H9 (cell line): Measurements from ENCODE around the gene CHRNG. TPM values are rescaled to one million over a fixed set of nuclear protein-coding genes. Genes with fewer than 3 reads are reported as not detected.

Source experiments
- DNase-seq: peaks from one replicate; pipeline ENCODE4 v3.0.0-alpha.2; 2017
- H2AFZ ChIP-seq: one replicate; pipeline ENCODE4 v1.6.1; 2013; ENCODE audit warnings: mild to moderate bottlenecking, low read length, control low read depth, moderate library complexity
- H2AK5ac ChIP-seq: 2 replicates; pipeline ENCODE4 v1.6.1; 2013; ENCODE audit warnings: low read length, control low read depth, mixed read lengths; ENCODE audit not compliant: insufficient read length
- H2BK120ac ChIP-seq: one replicate; pipeline ENCODE4 v1.6.1; 2013; ENCODE audit warnings: low read depth, mild to moderate bottlenecking, low read length, control low read depth, inconsistent platforms; ENCODE audit not compliant: poor library complexity, severe bottlenecking
- H2BK12ac ChIP-seq: 2 replicates; pipeline ENCODE4 v1.6.1; 2013; ENCODE audit warnings: low read length, control low read depth, mixed read lengths, low read depth; ENCODE audit not compliant: insufficient read length
- H2BK15ac ChIP-seq: 2 replicates; pipeline ENCODE4 v1.6.1; 2013; ENCODE audit warnings: low read depth, low read length, control low read depth
- H2BK20ac ChIP-seq: one replicate; pipeline ENCODE4 v1.6.1; 2013; ENCODE audit warnings: low read depth, mild to moderate bottlenecking, low read length, control low read depth, inconsistent platforms; ENCODE audit not compliant: poor library complexity, severe bottlenecking
- H2BK5ac ChIP-seq: 2 replicates; pipeline ENCODE4 v1.6.1; 2013; ENCODE audit warnings: low read length, control low read depth, mixed read lengths; ENCODE audit not compliant: insufficient read length
- H3K14ac ChIP-seq: 2 replicates; pipeline ENCODE4 v1.6.1; 2013; ENCODE audit warnings: low read length, control low read depth; ENCODE audit not compliant: insufficient read depth
- H3K18ac ChIP-seq: 2 replicates; pipeline ENCODE4 v1.6.1; 2013; ENCODE audit warnings: low read depth, mild to moderate bottlenecking, mixed read lengths, low read length, control low read depth; ENCODE audit not compliant: insufficient read length
- H3K23ac ChIP-seq: 2 replicates; pipeline ENCODE4 v1.6.1; 2013; ENCODE audit warnings: low read length, control low read depth, mixed read lengths, low read depth; ENCODE audit not compliant: insufficient read length
- H3K23me2 ChIP-seq: 2 replicates; pipeline ENCODE4 v1.6.1; 2013; ENCODE audit warnings: low read depth, mild to moderate bottlenecking, mixed read lengths, low read length, control low read depth; ENCODE audit not compliant: insufficient read length, poor library complexity, severe bottlenecking
- H3K27ac ChIP-seq: 2 replicates; pipeline ENCODE4 v1.5.1; 2013; ENCODE audit warnings: low read length, control low read depth, mixed read lengths, low read depth; ENCODE audit not compliant: insufficient read length
- H3K27me3 ChIP-seq: 2 replicates; pipeline ENCODE4 v1.6.1; 2013; ENCODE audit warnings: low read length, control low read depth, inconsistent platforms; ENCODE audit not compliant: insufficient read depth
- H3K4ac ChIP-seq: 2 replicates; pipeline ENCODE4 v1.6.1; 2013; ENCODE audit warnings: low read depth, mild to moderate bottlenecking, control low read depth, inconsistent platforms, low read length, moderate library complexity
- H3K4me1 ChIP-seq: 2 replicates; pipeline ENCODE4 v1.6.1; 2013; ENCODE audit warnings: low read length, control low read depth, inconsistent platforms; ENCODE audit not compliant: insufficient read depth
- H3K4me2 ChIP-seq: 2 replicates; pipeline ENCODE4 v1.6.1; 2013; ENCODE audit warnings: low read length, control low read depth, mixed read lengths; ENCODE audit not compliant: insufficient read length, insufficient read depth
- H3K56ac ChIP-seq: 2 replicates; pipeline ENCODE4 v1.6.1; 2013; ENCODE audit warnings: low read depth, mild to moderate bottlenecking, mixed read lengths, low read length, control low read depth; ENCODE audit not compliant: insufficient read length
- H3K79me1 ChIP-seq: 2 replicates; pipeline ENCODE4 v1.6.1; 2013; ENCODE audit warnings: low read depth, mild to moderate bottlenecking, moderate library complexity, low read length, control low read depth, inconsistent platforms; ENCODE audit not compliant: insufficient read depth, poor library complexity, severe bottlenecking
- H3K79me2 ChIP-seq: 2 replicates; pipeline ENCODE4 v1.6.1; 2013; ENCODE audit warnings: low read length, control low read depth, inconsistent platforms; ENCODE audit not compliant: insufficient read depth
- H3K9ac ChIP-seq: 2 replicates; pipeline ENCODE4 v1.6.1; 2013; ENCODE audit warnings: low read length, control low read depth, mixed read lengths; ENCODE audit not compliant: insufficient read length; ENCODE audit errors: extremely low read depth
- H3K9me3 ChIP-seq: one replicate; pipeline ENCODE4 v1.6.1; 2013; ENCODE audit warnings: low read depth, low read length, inconsistent platforms; ENCODE audit not compliant: control insufficient read depth
- H3T11ph ChIP-seq: one replicate; pipeline ENCODE4 v1.6.1; 2013; ENCODE audit warnings: mild to moderate bottlenecking, low read length, control low read depth, inconsistent platforms
- H4K20me1 ChIP-seq: one replicate; pipeline ENCODE4 v1.6.1; 2013; ENCODE audit not compliant: control insufficient read depth, insufficient read length, insufficient read depth
- H4K5ac ChIP-seq: 2 replicates; pipeline ENCODE4 v1.6.1; 2013; ENCODE audit warnings: low read depth, mild to moderate bottlenecking, mixed read lengths, low read length, control low read depth; ENCODE audit not compliant: insufficient read length
- H4K8ac ChIP-seq: replicated peaks from 2 replicates; pipeline ENCODE4 v1.6.1; 2013; ENCODE audit warnings: low read length, control low read depth, mixed read lengths, low read depth; ENCODE audit not compliant: insufficient read length
- H4K91ac ChIP-seq: 2 replicates; pipeline ENCODE4 v1.6.1; 2013; ENCODE audit warnings: low read depth, mild to moderate bottlenecking, moderate library complexity, mixed read lengths, low read length, control low read depth; ENCODE audit not compliant: insufficient read length
- H3K27ac Mint-ChIP-seq, 3 experiments: 2 replicates in 2 of 3; 3 replicates in 1 of 3; pipeline ENCODE4 v1.8.0; 2020 to 2021; ENCODE audit warnings: mixed read lengths in 3 of 3, mild to moderate bottlenecking in 1 of 3, moderate library complexity in 1 of 3
- H3K27me3 Mint-ChIP-seq: 2 replicates; pipeline ENCODE4 v1.8.0; 2021; ENCODE audit warnings: low read depth, mild to moderate bottlenecking, moderate library complexity, mixed read lengths
- H3K36me3 Mint-ChIP-seq, 3 experiments: 2 replicates in 2 of 3; 3 replicates in 1 of 3; pipeline ENCODE4 v1.8.0; 2020 to 2021; ENCODE audit warnings: low read depth in 3 of 3, mixed read lengths in 3 of 3; ENCODE audit not compliant: insufficient read depth in 1 of 3
- H3K4me1 Mint-ChIP-seq, 2 experiments: 2 replicates each; pipeline ENCODE4 v1.8.0; 2020; ENCODE audit warnings: mixed read lengths in 2 of 2
- H3K4me3 Mint-ChIP-seq, 2 experiments: 2 replicates in 1 of 2; 3 replicates in 1 of 2; pipeline ENCODE4 v1.8.0; 2020 to 2021; ENCODE audit warnings: mild to moderate bottlenecking in 2 of 2, mixed read lengths in 2 of 2, moderate library complexity in 1 of 2
- H3K9me3 Mint-ChIP-seq, 2 experiments: 2 replicates in 1 of 2; 3 replicates in 1 of 2; pipeline ENCODE4 v1.8.0; 2020; ENCODE audit warnings: mild to moderate bottlenecking in 2 of 2, mixed read lengths in 2 of 2, moderate library complexity in 1 of 2
- CTCF ChIP-seq: fragments of 200-600 bp; sonication (generic); conservative IDR thresholded peaks from 3 replicates; pipeline ENCODE4 v1.8.0; 2021; ENCODE audit warnings: antibody characterized with exemption, mild to moderate bottlenecking
- WGBS: extraction: QIAGEN DNeasy Blood & Tissue Kit; methylation state at CpG from one replicate; pipeline ENCODE4 v1.1.7; 2013; ENCODE audit warnings: missing lambda C conversion rate, low lambda C conversion rate, mixed read lengths; ENCODE audit not compliant: insufficient read length; ENCODE audit errors: extremely low coverage; 5-methylcytosine and 5-hydroxymethylcytosine counted together
- total RNA-seq: library from RNA; stranded (reverse); gene quantifications from 2 replicates; pipeline ENCODE4 v1.2.1, GENCODE V29; 2021

Gene CHRNG
- total RNA-seq, 1 experiment from 2014 or later: not detected

GRCh38 chr2:232491139-232491780 lies 48.2 kb upstream of the CHRNG start:
- H3K27ac ChIP-seq: no peak overlapping the region
- no peak overlapping the region for H2BK12ac ChIP-seq
- H3K56ac ChIP-seq: no peak overlapping the region
- TF ChIP-seq CTCF: no peak
- no peak overlapping the region for H2BK15ac ChIP-seq
- H2BK120ac ChIP-seq: no peak overlapping the region
- no peak overlapping the region for H3K14ac ChIP-seq
- no peak overlapping the region for H2AK5ac ChIP-seq
- no CpG with 5 or more reads among the region's 12 CpGs for WGBS
- H4K91ac ChIP-seq: no peak overlapping the region
- no peaks in the 10 kb centered on the region; a peak in 1 of 5 replicates for H3K9me3 Mint-ChIP-seq
- no peak overlapping the region for H4K8ac ChIP-seq
- no peaks in the 10 kb centered on the region for H3K79me1 ChIP-seq
- H3K4me3 Mint-ChIP-seq: peak overlapping the region in 1 of 2 experiments; percentile 47; a peak in 1 of 5 replicates
- peaks cover 2% of the 10 kb centered on the region; the same call in 1 of the 2 replicates for H3K4me1 ChIP-seq
- peaks cover 23 to 42% of the 10 kb centered on the region in 2 experiments for H3K4me1 Mint-ChIP-seq
- peaks cover 56% of the 10 kb centered on the region for H3K27me3 Mint-ChIP-seq
- DNase-seq: peak; percentile 22
- no peak overlapping the region for H2BK5ac ChIP-seq
- H3K18ac ChIP-seq: no peak overlapping the region
- H3K27me3 ChIP-seq: peaks cover 13% of the 10 kb centered on the region; the same call in 1 of the 2 replicates
- no peaks in the 10 kb centered on the region for H3K23me2 ChIP-seq
- H3K79me2 ChIP-seq: no peaks in the 10 kb centered on the region
- H3T11ph ChIP-seq: no peak overlapping the region
- H2BK20ac ChIP-seq: no peak overlapping the region
- no peaks in the 10 kb centered on the region for H3K9me3 ChIP-seq
- no peak overlapping the region for H3K9ac ChIP-seq
- no peaks in the 10 kb centered on the region for H4K20me1 ChIP-seq
- H3K36me3 Mint-ChIP-seq: no peaks in the 10 kb centered on the region
- no peak overlapping the region for H2AFZ ChIP-seq
- H4K5ac ChIP-seq: no peak overlapping the region
- H3K23ac ChIP-seq: no peak overlapping the region
- H3K27ac Mint-ChIP-seq: no peak overlapping the region
- H3K4ac ChIP-seq: no peak overlapping the region
- no peak overlapping the region for H3K4me2 ChIP-seq
